Progenitor cell of endocrine pancreas (in vitro differentiated cells): ENCODE measurements around the gene SERPINA1. TPM values are rescaled to one million over a fixed set of nuclear protein-coding genes. Genes with fewer than 3 reads are reported as not detected.

Experiments
- DNase-seq: peaks from one replicate; pipeline ENCODE4 v3.0.0; 2021; ENCODE audit warnings: low spot score; ENCODE audit not compliant: unreplicated experiment
- H3K27ac Mint-ChIP-seq: 2 replicates; pipeline ENCODE4 v1.8.0; 2021; ENCODE audit warnings: mild to moderate bottlenecking, moderate library complexity, mixed read lengths
- H3K27me3 Mint-ChIP-seq: 2 replicates; pipeline ENCODE4 v1.8.0; 2021; ENCODE audit warnings: mixed read lengths
- H3K36me3 Mint-ChIP-seq: 2 replicates; pipeline ENCODE4 v1.8.0; 2022; ENCODE audit warnings: mixed read lengths; ENCODE audit not compliant: insufficient read depth
- H3K4me1 Mint-ChIP-seq: 2 replicates; pipeline ENCODE4 v1.8.0; 2021; ENCODE audit warnings: low read depth, mixed read lengths
- H3K4me3 Mint-ChIP-seq: 2 replicates; pipeline ENCODE4 v1.8.0; 2021; ENCODE audit warnings: low read depth, mild to moderate bottlenecking, moderate library complexity, mixed read lengths
- H3K9me3 Mint-ChIP-seq: 2 replicates; pipeline ENCODE4 v1.8.0; 2021; ENCODE audit warnings: low read depth, mixed read lengths
- CTCF ChIP-seq: fragments of 200-600 bp; sonication (generic); IDR thresholded peaks from one replicate; pipeline ENCODE4 v1.5.0; 2021; ENCODE audit warnings: antibody characterized with exemption, mild to moderate bottlenecking; ENCODE audit not compliant: unreplicated experiment
- total RNA-seq: library from RNA; stranded (reverse); gene quantifications from 2 replicates; pipeline ENCODE4 v1.2.1, GENCODE V29; 2021

The SERPINA1 gene
- total RNA-seq, 1 donor from 2014 or later = 411 TPM

DNA sequence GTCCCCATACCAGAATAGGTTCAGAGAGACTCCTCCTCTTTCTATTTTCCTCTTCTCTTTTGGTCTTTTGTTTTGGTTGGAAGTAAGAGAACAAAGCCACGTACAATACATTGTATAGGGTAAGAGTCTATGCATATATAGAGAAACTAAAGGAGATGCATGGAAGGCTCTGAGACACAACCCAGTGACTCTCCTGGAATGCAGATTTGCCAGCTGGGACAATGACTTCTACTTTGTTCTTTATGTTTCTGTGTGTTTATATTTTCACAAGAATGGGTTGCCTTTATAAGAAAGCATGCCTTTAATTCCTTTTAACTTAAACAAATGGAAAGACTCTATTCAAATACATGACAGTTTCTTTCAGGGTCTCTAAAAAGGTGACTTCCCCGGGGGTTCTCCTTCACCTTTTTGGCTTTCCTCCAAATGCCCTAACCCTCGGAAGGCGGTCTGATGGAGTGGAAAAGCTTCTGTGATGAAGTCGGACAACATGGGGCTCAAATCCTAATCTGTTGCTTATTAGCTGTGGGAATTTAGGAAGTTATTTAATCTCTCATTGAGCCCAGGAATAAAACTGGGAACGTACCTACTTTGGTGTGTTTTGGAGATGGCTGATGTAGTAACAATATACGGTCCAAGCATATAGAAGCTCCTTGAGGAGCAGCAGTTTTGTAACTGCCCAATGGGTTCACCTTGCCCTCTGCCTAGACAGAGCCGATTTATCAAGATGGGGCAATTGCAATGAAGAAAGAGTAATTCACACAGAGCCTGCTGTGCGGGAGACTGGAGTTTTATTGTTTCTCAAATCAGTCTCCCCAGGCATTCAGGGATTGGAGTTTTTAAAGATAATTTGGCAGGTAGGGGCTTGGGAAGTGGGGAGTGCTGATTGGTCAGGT, 9.1 kb upstream of the SERPINA1 start:
- Mint-ChIP-seq H3K4me3 (peak overlapping the region; percentile 22), H3K27me3 (no peaks in the 10 kb centered on the region), H3K4me1 (peaks cover 70% of the 10 kb centered on the region), H3K36me3 (no peaks in the 10 kb centered on the region), H3K9me3 (no peaks in the 10 kb centered on the region), H3K27ac (peak overlapping the region; percentile 84)
- DNase-seq = no peak
- no peak for TF ChIP-seq CTCF

- H3K9me3 Mint-ChIP-seq = no peaks in the 10 kb centered on the region
- no peak overlapping the region for H3K4me3 Mint-ChIP-seq
- TF ChIP-seq CTCF = no peak
- peaks cover 68% of the 10 kb centered on the region for H3K4me1 Mint-ChIP-seq
- DNase-seq = no peak
- H3K27ac Mint-ChIP-seq = peak overlapping the region; percentile 95
- H3K36me3 Mint-ChIP-seq = no peaks in the 10 kb centered on the region
- no peaks in the 10 kb centered on the region for H3K27me3 Mint-ChIP-seq
Measured at GRCh38 chr14:94396628-94397225, 8.3 kb upstream of the SERPINA1 start.

DNA sequence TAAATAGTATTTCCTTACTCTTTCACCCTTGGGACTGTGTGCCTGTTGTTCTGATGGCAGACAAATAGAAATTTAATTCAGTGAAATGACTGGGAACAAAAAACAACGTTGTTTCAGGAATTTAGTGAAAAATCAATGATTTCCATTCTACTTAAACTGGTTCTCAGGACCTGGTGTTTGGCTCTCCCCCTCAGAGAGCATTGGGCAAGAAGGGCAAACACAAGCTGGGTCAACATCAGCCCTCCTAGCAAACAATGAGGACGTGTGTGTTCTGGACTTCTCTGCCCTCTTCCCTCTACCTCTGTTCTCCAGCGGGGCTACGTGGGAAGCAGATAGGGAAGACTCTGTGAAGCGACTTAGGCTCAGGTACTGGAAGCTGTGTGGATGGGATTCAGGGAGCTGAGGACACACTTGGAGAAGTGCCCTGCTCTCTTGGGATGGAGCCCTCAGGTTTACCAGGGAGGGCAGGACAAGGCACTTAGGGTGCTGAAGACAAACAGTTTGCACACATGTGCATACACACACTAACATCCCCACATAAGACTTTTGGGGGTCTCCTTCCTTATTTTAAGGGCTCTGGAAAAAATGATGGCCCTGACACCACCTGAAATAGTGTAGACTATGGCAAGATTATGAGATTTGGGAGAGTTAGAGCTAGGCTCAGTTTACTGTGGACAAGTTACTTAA, 7.6 kb upstream of the SERPINA1 start:
- Mint-ChIP-seq H3K27ac (peak overlapping the region; percentile 95), H3K9me3 (no peaks in the 10 kb centered on the region), H3K4me1 (peaks cover 68% of the 10 kb centered on the region), H3K27me3 (no peaks in the 10 kb centered on the region), H3K36me3 (no peaks in the 10 kb centered on the region), H3K4me3 (peak overlapping the region; percentile 46)
- peak; percentile 30 for DNase-seq
- TF ChIP-seq CTCF = no peak

DNA sequence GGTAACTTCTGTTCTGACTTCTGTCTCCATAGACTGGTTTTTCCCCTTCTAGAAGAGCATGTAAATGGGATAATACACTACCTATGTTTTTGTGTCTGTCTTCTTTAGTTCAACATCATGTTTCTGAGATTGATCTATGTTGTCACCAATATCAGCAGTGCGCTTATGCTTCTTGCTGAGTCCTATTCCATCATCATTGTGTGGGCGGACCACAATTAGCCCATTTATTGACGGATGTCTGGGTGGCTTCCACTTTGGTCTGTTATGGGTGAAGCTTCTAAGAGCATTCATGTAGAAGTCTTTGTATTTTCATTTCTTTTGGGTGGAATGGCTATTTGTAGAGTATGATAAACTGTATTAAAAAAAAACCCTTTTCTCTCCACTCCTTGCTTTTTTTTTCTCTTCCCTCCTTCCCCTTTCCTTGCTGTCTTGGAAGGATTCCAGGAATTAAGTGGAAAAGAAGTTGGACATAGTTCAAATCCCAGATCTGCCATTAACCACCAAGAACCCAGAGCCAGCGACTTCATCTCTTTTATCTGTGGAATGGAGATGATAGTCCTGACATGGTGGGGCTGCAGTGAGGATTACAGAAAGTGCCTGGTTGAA, 7.0 kb upstream of the SERPINA1 start:
- no peaks in the 10 kb centered on the region for H3K27me3 Mint-ChIP-seq
- H3K4me1 Mint-ChIP-seq = peaks cover 69% of the 10 kb centered on the region
- peak overlapping the region; percentile 95 for H3K27ac Mint-ChIP-seq
- peak overlapping the region; percentile 46 for H3K4me3 Mint-ChIP-seq
- no peak for DNase-seq
- no peak for TF ChIP-seq CTCF
- no peaks in the 10 kb centered on the region for H3K9me3 Mint-ChIP-seq
- H3K36me3 Mint-ChIP-seq = no peaks in the 10 kb centered on the region
